ENCODE measurements around the gene TAS2R1. TPM values are rescaled to one million over a fixed set of nuclear protein-coding genes. Genes with fewer than 3 reads are reported as not detected.

Gene TAS2R1
- total and polyA plus RNA-seq, 10 donors, result 0.17 TPM; not detected in 9

DNA sequence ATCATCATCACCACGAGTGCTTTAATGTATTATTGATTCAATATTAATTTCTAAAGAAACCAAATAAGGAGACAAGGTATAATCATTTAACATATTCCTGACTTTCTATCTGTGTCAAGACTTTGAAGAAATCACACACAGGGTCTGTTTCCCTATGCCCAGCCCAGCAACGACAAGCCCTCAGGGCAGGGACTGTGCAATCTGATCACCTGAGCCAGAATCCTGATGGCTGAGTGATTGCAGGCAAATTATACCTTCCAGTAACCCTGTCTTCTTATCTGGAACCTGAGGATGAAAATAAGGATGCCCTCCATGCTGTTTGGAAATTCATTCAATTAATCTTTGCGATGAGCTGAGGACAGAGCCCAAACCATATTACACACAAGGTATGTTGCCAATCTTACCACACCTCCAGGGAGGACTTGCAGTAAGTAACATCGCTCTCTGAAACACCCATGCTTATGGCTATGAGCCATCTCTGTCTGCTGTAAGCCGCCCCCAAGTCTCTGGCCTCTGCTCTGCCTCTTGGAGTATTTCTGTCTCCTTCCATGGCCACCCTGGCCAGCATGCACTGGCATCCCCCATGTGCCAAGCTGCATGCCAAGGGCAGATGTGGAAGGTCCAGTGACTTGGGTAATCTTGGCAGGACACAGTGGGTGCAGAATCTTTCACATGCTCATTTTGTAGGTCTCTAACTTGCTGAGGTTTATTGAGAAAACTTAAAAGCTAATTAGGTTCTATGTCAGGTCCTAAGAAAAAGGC lies 10.6 kb downstream of the TAS2R1 start:
- intact Hi-C loops (cut with DNase I; ENCODE audit: low total_unique reads), result no loop called here
- 64 to 79% (median 74%) methylated on average over 5 of the region's 5 CpGs for WGBS, 5 donors
- H3K27me3 ChIP-seq (replicated peaks in 1 of 7), result no peaks in the 10 kb centered on the region
- H3K9me3 ChIP-seq, result no peaks in the 10 kb centered on the region
- DNase-seq, result no peak
- no peak overlapping the region for H3K4me3 ChIP-seq
- TF ChIP-seq POLR2A (IDR thresholded peaks at IDR 0.05) (no peak), POLR2AphosphoS5 (IDR thresholded peaks at IDR 0.05) (no peak), CTCF (IDR thresholded peaks at IDR 0.05 in 8 of 11, conservative IDR thresholded peaks at IDR 0.05 in 3 of 11) (no peak)
- no peaks in the 10 kb centered on the region for H3K36me3 ChIP-seq
- no peak overlapping the region for H3K27ac ChIP-seq
- H3K4me1 ChIP-seq, result no peaks in the 10 kb centered on the region

- intact Hi-C loops (cut with DNase I; ENCODE audit: low total_unique reads), result no loop called here
- Histone ChIP-seq H3K36me3 (no peaks in the 10 kb centered on the region), H3K27me3 (replicated peaks in 1 of 7) (no peaks in the 10 kb centered on the region), H3K9me3 (no peaks in the 10 kb centered on the region), H3K4me1 (no peaks in the 10 kb centered on the region), H3K27ac (no peak overlapping the region), H3K4me3 (no peak overlapping the region)
- TF ChIP-seq POLR2AphosphoS5 (IDR thresholded peaks at IDR 0.05), result no peak
- no peak for TF ChIP-seq CTCF (IDR thresholded peaks at IDR 0.05 in 8 of 11, conservative IDR thresholded peaks at IDR 0.05 in 3 of 11)
- no peak for TF ChIP-seq POLR2A (IDR thresholded peaks at IDR 0.05)
- DNase-seq, result no peak
- 32 to 36% (median 33%) methylated on average over 10 of the region's 10 CpGs for WGBS, 5 donors
Measured at GRCh38 chr5:9617739-9618504, 12.2 kb downstream of the TAS2R1 start.

DNA sequence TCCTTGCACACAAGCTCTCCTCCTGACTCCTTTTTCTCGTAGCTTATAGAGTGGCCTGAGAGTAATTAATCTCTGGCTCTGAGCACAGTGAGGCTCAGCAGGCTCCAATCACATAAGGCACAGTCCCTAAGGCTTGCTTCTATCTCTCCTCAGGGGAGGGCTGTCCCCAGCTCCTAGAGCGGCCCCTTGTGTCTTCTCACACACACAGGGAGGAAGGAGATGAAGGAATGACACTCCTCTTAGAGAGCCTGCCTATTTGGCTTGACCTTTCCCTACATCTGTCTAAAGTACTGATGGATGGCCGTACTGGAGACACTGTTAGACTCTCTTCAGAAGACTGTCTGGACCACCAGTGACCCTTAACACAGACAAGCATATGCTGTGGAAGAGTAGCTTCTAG lies 12.9 kb downstream of the TAS2R1 start:
- H3K9me3 ChIP-seq, result peaks cover 0 to 2% (median under 1%) of the 10 kb centered on the region in 8 donors
- 24 to 49% (median 34%) methylated on average over 3 of the region's 3 CpGs for WGBS, 5 donors
- TF ChIP-seq POLR2AphosphoS5 (IDR thresholded peaks at IDR 0.05) (no peak), POLR2A (IDR thresholded peaks at IDR 0.05) (no peak), CTCF (IDR thresholded peaks at IDR 0.05 in 8 of 11, conservative IDR thresholded peaks at IDR 0.05 in 3 of 11) (no peak)
- intact Hi-C loops (cut with DNase I; ENCODE audit: low total_unique reads), result no loop called here
- no peak for DNase-seq
- H3K27ac ChIP-seq, result no peak overlapping the region
- H3K36me3 ChIP-seq, result no peaks in the 10 kb centered on the region
- no peaks in the 10 kb centered on the region for H3K4me1 ChIP-seq
- no peaks in the 10 kb centered on the region for H3K27me3 ChIP-seq (replicated peaks in 1 of 7)
- no peak overlapping the region for H3K4me3 ChIP-seq

GRCh38 chr5:9615331-9615730 lies 14.8 kb downstream of the TAS2R1 start:
- no peak for DNase-seq
- H3K9me3 ChIP-seq, result peaks cover 0 to 19% (median 12%) of the 10 kb centered on the region in 8 donors
- H3K4me3 ChIP-seq, result no peak overlapping the region
- no peak overlapping the region for H3K27ac ChIP-seq
- 82 to 94% (median 88%) methylated on average over 3 of the region's 3 CpGs for WGBS, 5 donors
- no peaks in the 10 kb centered on the region for H3K27me3 ChIP-seq (replicated peaks in 1 of 7)
- no peak for TF ChIP-seq POLR2A (IDR thresholded peaks at IDR 0.05)
- TF ChIP-seq CTCF (IDR thresholded peaks at IDR 0.05 in 8 of 11, conservative IDR thresholded peaks at IDR 0.05 in 3 of 11), result no peak
- no peak for TF ChIP-seq POLR2AphosphoS5 (IDR thresholded peaks at IDR 0.05)
- no peaks in the 10 kb centered on the region for H3K4me1 ChIP-seq
- intact Hi-C loops (cut with DNase I; ENCODE audit: low total_unique reads), result no loop called here
- no peaks in the 10 kb centered on the region for H3K36me3 ChIP-seq
